Natural killer cell (primary cell): ENCODE results near the gene RHOBTB3. TPM values are rescaled to one million over a fixed set of nuclear protein-coding genes. Genes with fewer than 3 reads are reported as not detected.

ENCODE experiments used
- ATAC-seq, 3 donors: fragments of 150-1000 bp in 2 of 3; fragments of 200-7000 bp in 1 of 3; cut with Tn5 transposase; 1 replicate in 1 of 3; 2 replicates in 2 of 3; pipeline ENCODE4 v1.10.0; 2021; ENCODE audit warnings: mild to moderate bottlenecking in 2 of 3, moderate library complexity in 2 of 3
- DNase-seq, 2 donors: peaks; one replicate each; pipeline versions ENCODE4 v3.0.0 to v3.0.0-alpha.2; 2013 to 2021; ENCODE audit warnings: mixed read lengths in 1 of 2
- H3K27ac ChIP-seq: one replicate; pipeline ENCODE4 v1.5.1; 2013; ENCODE audit warnings: mild to moderate bottlenecking, low read length
- H3K27me3 ChIP-seq: one replicate; pipeline ENCODE4 v1.6.1; 2013; ENCODE audit warnings: low read length; ENCODE audit not compliant: control insufficient read depth, insufficient read depth
- H3K36me3 ChIP-seq: one replicate; pipeline ENCODE4 v1.6.1; 2013; ENCODE audit warnings: low read length; ENCODE audit not compliant: control insufficient read depth, insufficient read depth
- H3K4me1 ChIP-seq: one replicate; pipeline ENCODE4 v1.6.1; 2013; ENCODE audit warnings: low read length; ENCODE audit not compliant: control insufficient read depth, insufficient read depth
- H3K4me3 ChIP-seq: one replicate; pipeline ENCODE4 v1.5.1; 2013; ENCODE audit warnings: low read length
- H3K9me3 ChIP-seq: one replicate; pipeline ENCODE4 v1.6.1; 2013; ENCODE audit warnings: low read length; ENCODE audit not compliant: control insufficient read depth, insufficient read depth
- H3K27ac Mint-ChIP-seq, 2 donors: one replicate each; pipeline ENCODE4 v1.8.0; 2022; ENCODE audit warnings: mild to moderate bottlenecking in 2 of 2, mixed read lengths in 2 of 2, moderate library complexity in 1 of 2
- H3K27me3 Mint-ChIP-seq, 2 donors: one replicate each; pipeline ENCODE4 v1.8.0; 2022; ENCODE audit warnings: low read depth in 2 of 2, mixed read lengths in 2 of 2
- H3K36me3 Mint-ChIP-seq: one replicate; pipeline ENCODE4 v1.8.0; 2022; ENCODE audit warnings: mixed read lengths
- H3K4me1 Mint-ChIP-seq, 2 donors: one replicate each; pipeline ENCODE4 v1.8.0; 2022; ENCODE audit warnings: mixed read lengths in 2 of 2
- H3K4me3 Mint-ChIP-seq: one replicate; pipeline ENCODE4 v1.8.0; 2022; ENCODE audit warnings: mild to moderate bottlenecking, moderate library complexity, mixed read lengths
- H3K9me3 Mint-ChIP-seq, 2 donors: one replicate each; pipeline ENCODE4 v1.8.0; 2022; ENCODE audit warnings: mixed read lengths in 2 of 2
- CTCF ChIP-seq: fragments of 200-600 bp; IDR thresholded peaks from one replicate; pipeline ENCODE4 v1.8.0; 2022; ENCODE audit warnings: antibody characterized with exemption
- WGBS: methylation state at CpG from one replicate; pipeline ENCODE4 v1.1.7; 2013; ENCODE audit warnings: missing lambda C conversion rate; ENCODE audit not compliant: insufficient coverage; 5-methylcytosine and 5-hydroxymethylcytosine counted together
- intact Hi-C: fragments of 100-400 bp; cut with micrococcal nuclease; formaldehyde crosslinking; loops from one replicate; pipeline ENCODE4 v1.14.2; 2022
- total RNA-seq, 4 donors: library from RNA; stranded (reverse); fragments of 120-200 nt in 1 of 4; gene quantifications; one replicate each; pipeline versions ENCODE4 v1.2.3 to v1.2.4, GENCODE V29; 2013 to 2022

The RHOBTB3 gene
- total RNA-seq, 3 donors from 2014 or later (not counting 1 experiment from before 2014, with no cell fraction given), result 46.5 to 55.1 (median 46.5) TPM

- Mint-ChIP-seq H3K4me3 (no peak overlapping the region), H3K27me3 (no peaks in the 10 kb centered on the region), H3K27ac (peak overlapping the region; percentile 79 to 86), H3K9me3 (no peaks in the 10 kb centered on the region), H3K4me1 (peaks cover 19 to 21% of the 10 kb centered on the region in 2 donors), H3K36me3 (no peaks in the 10 kb centered on the region)
- H3K36me3 ChIP-seq, result no peaks in the 10 kb centered on the region
- 93% methylated on average over 5 of the region's 8 CpGs for WGBS
- DNase-seq (no peak), ATAC-seq (no peak)
- H3K4me3 ChIP-seq, result no peak overlapping the region
- no peak overlapping the region for H3K27ac ChIP-seq
- H3K9me3 ChIP-seq, result no peaks in the 10 kb centered on the region
- no peak for TF ChIP-seq CTCF
- no peaks in the 10 kb centered on the region for H3K27me3 ChIP-seq
- peaks cover 22% of the 10 kb centered on the region for H3K4me1 ChIP-seq
- intact Hi-C loops, result no loop called here
These were observed 111.0 kb downstream of the RHOBTB3 start for GRCh38 chr5:95841914-95842812.

GRCh38 chr5:95842854-95843544 is 111.9 kb downstream of the RHOBTB3 start:
- no peak overlapping the region for H3K4me3 ChIP-seq
- ATAC-seq, result peak; percentile 76 to 85 (median 82)

GRCh38 chr5:95843733-95844223 is 112.6 kb downstream of the RHOBTB3 start:
- no peak overlapping the region for H3K4me3 Mint-ChIP-seq
- WGBS, result 67% methylated on average over 3 of the region's 3 CpGs
- no peaks in the 10 kb centered on the region for H3K36me3 ChIP-seq
- no peak for TF ChIP-seq CTCF
- H3K4me1 Mint-ChIP-seq, result peaks cover 17 to 19% of the 10 kb centered on the region in 2 donors
- H3K27ac ChIP-seq, result no peak overlapping the region
- H3K9me3 Mint-ChIP-seq, result no peaks in the 10 kb centered on the region
- intact Hi-C loops, result loop anchor here (1.0 kb wide), 1 partner anchor 62 kb away; no protein-coding TSS in a partner anchor
- no peak overlapping the region for H3K4me3 ChIP-seq
- no peaks in the 10 kb centered on the region for H3K27me3 ChIP-seq
- ATAC-seq, result no peak
- H3K27ac Mint-ChIP-seq, result peak overlapping the region; percentile 79 to 86
- no peaks in the 10 kb centered on the region for H3K9me3 ChIP-seq
- no peak for DNase-seq
- no peaks in the 10 kb centered on the region for H3K36me3 Mint-ChIP-seq
- H3K27me3 Mint-ChIP-seq, result no peaks in the 10 kb centered on the region
- peaks cover 20% of the 10 kb centered on the region for H3K4me1 ChIP-seq

More at GRCh38 chr5:95842854-95843544, 111.9 kb downstream of the RHOBTB3 start:
- Mint-ChIP-seq H3K36me3 (no peaks in the 10 kb centered on the region), H3K9me3 (no peaks in the 10 kb centered on the region), H3K27me3 (no peaks in the 10 kb centered on the region), H3K27ac (peak overlapping the region; percentile 79 to 86), H3K4me1 (peaks cover 19 to 21% of the 10 kb centered on the region in 2 donors), H3K4me3 (peak overlapping the region; percentile 57)
- peaks cover 22% of the 10 kb centered on the region for H3K4me1 ChIP-seq
- H3K36me3 ChIP-seq, result no peaks in the 10 kb centered on the region
- H3K27ac ChIP-seq, result peak overlapping the region; percentile 40
- no peak for TF ChIP-seq CTCF
- 7% methylated on average over 11 of the region's 11 CpGs for WGBS
- peak; percentile 42 to 75 for DNase-seq
- intact Hi-C loops, result loop anchor here (1.0 kb wide), 1 partner anchor 62 kb away; no protein-coding TSS in a partner anchor
- H3K27me3 ChIP-seq, result no peaks in the 10 kb centered on the region
- H3K9me3 ChIP-seq, result no peaks in the 10 kb centered on the region
